ENCODE results near the gene CTBP1.

Gene CTBP1

DNA sequence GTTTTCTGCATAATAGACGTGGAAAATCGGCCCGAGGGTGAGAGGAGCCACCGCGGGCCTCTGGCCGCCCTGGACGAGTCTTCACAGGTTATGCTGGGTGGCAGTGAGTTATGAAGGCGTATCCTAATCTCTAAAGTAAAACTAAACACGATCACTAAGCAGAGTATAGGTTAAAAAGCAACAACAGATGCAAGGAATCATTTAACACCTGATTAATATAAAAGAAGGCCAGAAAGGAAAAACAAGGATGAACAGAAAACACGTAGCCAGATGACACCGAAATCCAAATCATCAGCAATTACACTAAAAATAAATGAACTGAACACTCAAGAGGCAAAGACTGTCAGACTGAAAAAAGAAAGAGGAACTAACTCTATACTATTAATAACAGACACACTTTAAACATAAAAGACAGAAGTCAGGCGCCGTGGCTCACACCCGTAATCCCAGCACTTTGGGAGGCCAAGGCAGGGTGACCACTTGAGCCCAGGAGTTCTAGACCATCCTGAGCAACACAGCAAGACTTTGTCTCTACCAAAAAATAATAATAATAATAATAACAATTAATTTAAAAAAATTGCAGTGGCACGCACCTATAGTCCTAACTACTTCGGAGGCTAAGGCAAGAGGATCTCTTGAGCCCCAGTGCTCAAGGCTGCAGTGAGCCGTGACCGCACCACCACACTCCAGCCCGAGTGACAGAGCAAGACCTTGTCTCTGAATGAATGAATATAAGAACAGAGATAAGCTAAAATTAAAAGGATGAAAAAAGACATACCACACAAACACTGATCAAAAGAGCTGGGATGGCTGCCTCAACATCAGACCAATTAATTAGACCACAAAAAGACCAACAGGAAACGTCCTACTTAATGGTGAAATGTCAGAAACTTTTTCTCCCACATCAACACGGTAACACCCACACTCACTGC, 30.0 kb downstream of the CTBP1 start:
- no peak for TF ChIP-seq NFIC (IDR thresholded peaks at IDR 0.05)

GRCh38 chr4:1217366-1217765, 31.6 kb downstream of the CTBP1 start:
- TF ChIP-seq FOXM1 (IDR thresholded peaks at IDR 0.05; ENCODE audit: borderline replicate concordance, low read depth) = no peak
- no peak for TF ChIP-seq TEAD4 (IDR thresholded peaks at IDR 0.05)
- no peak for TF ChIP-seq REST (IDR thresholded peaks at IDR 0.05; ENCODE audit: low read depth)
- TF ChIP-seq MAX (IDR thresholded peaks at IDR 0.05) = no peak
- no peak for TF ChIP-seq ZBTB7A (IDR thresholded peaks at IDR 0.05; ENCODE audit: low read depth)
- TF ChIP-seq TCF12 (IDR thresholded peaks at IDR 0.05; ENCODE audit: low read depth) = no peak
- no peak for TF ChIP-seq TAF1 (IDR thresholded peaks at IDR 0.05; ENCODE audit: low read depth)
- no peak for TF ChIP-seq EP300 (IDR thresholded peaks at IDR 0.05; ENCODE audit: borderline replicate concordance)
- no peak for TF ChIP-seq CREB1 (IDR thresholded peaks at IDR 0.05; ENCODE audit: low read depth)
- no peak for TF ChIP-seq USF1 (IDR thresholded peaks at IDR 0.05)
- no peak for TF ChIP-seq EGR1 (IDR thresholded peaks at IDR 0.05)
- TF ChIP-seq CEBPB (IDR thresholded peaks at IDR 0.05) = no peak
- no peak for TF ChIP-seq YY1 (IDR thresholded peaks at IDR 0.05; ENCODE audit: low read depth)
- TF ChIP-seq RAD21 (IDR thresholded peaks at IDR 0.05; ENCODE audit: low read depth) = no peak
- TF ChIP-seq NFIC (IDR thresholded peaks at IDR 0.05) = no peak

GRCh38 chr4:1216869-1217294, 32.0 kb downstream of the CTBP1 start:
- TF ChIP-seq EP300 (IDR thresholded peaks at IDR 0.05; ENCODE audit: borderline replicate concordance) (no peak), CEBPB (IDR thresholded peaks at IDR 0.05) (no peak), TEAD4 (IDR thresholded peaks at IDR 0.05) (no peak), EGR1 (IDR thresholded peaks at IDR 0.05) (no peak), YY1 (IDR thresholded peaks at IDR 0.05; ENCODE audit: low read depth) (no peak), RAD21 (IDR thresholded peaks at IDR 0.05; ENCODE audit: low read depth) (no peak), REST (IDR thresholded peaks at IDR 0.05; ENCODE audit: low read depth) (no peak), FOXM1 (IDR thresholded peaks at IDR 0.05; ENCODE audit: borderline replicate concordance, low read depth) (no peak), USF1 (IDR thresholded peaks at IDR 0.05) (no peak), NFIC (IDR thresholded peaks at IDR 0.05) (no peak), CREB1 (IDR thresholded peaks at IDR 0.05; ENCODE audit: low read depth) (no peak), TAF1 (IDR thresholded peaks at IDR 0.05; ENCODE audit: low read depth) (no peak), ZBTB7A (IDR thresholded peaks at IDR 0.05; ENCODE audit: low read depth) (no peak), MAX (IDR thresholded peaks at IDR 0.05) (no peak), TCF12 (IDR thresholded peaks at IDR 0.05; ENCODE audit: low read depth) (no peak)

GRCh38 chr4:1216076-1216614, 32.8 kb downstream of the CTBP1 start:
- TF ChIP-seq CEBPB (IDR thresholded peaks at IDR 0.05) = no peak
- TF ChIP-seq REST (IDR thresholded peaks at IDR 0.05; ENCODE audit: low read depth) = no peak
- TF ChIP-seq MAX (IDR thresholded peaks at IDR 0.05) = no peak
- TF ChIP-seq USF1 (IDR thresholded peaks at IDR 0.05) = no peak
- no peak for TF ChIP-seq CREB1 (IDR thresholded peaks at IDR 0.05; ENCODE audit: low read depth)
- TF ChIP-seq ZBTB7A (IDR thresholded peaks at IDR 0.05; ENCODE audit: low read depth) = no peak
- no peak for TF ChIP-seq TCF12 (IDR thresholded peaks at IDR 0.05; ENCODE audit: low read depth)
- TF ChIP-seq TAF1 (IDR thresholded peaks at IDR 0.05; ENCODE audit: low read depth) = no peak
- no peak for TF ChIP-seq NFIC (IDR thresholded peaks at IDR 0.05)
- TF ChIP-seq RAD21 (IDR thresholded peaks at IDR 0.05; ENCODE audit: low read depth) = no peak
- no peak for TF ChIP-seq EGR1 (IDR thresholded peaks at IDR 0.05)
- no peak for TF ChIP-seq YY1 (IDR thresholded peaks at IDR 0.05; ENCODE audit: low read depth)
- no peak for TF ChIP-seq EP300 (IDR thresholded peaks at IDR 0.05; ENCODE audit: borderline replicate concordance)
- no peak for TF ChIP-seq TEAD4 (IDR thresholded peaks at IDR 0.05)
